Measurements from ENCODE around the gene ELFN2. TPM values are rescaled to one million over a fixed set of nuclear protein-coding genes. Genes with fewer than 3 reads are reported as not detected.

Gene ELFN2
- total and polyA plus RNA-seq, 2 donors (not counting 3 experiments of a cell fraction or from before 2014, with no cell fraction given) = 0.41 to 1.3 TPM

DNA sequence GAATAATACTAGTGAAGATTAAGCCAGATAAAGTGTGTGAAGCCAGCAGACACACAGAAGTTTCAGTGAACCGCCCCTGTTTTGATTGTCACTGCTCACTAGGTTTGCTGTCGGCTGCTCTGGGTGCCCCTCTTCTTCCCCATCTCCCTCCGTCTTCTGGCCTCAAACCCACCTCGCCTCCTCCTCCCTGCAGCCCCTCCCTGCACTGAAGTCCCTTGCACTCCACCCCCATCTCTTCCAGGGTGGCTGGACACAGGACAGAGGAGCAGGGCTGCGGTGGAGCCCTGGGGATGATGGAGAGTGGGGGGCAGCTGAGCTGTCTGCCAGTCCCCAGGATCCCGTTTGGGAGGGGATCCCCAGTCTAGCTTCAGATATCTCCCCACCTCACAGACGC lies 91.5 kb downstream of the ELFN2 start:
- intact Hi-C loops (cut with micrococcal nuclease) (no loop called here), dilution Hi-C loops (cut with MboI; ENCODE audit: extremely low pct_ligation_motif_present, low sequenced_read_pairs) (no loop called here)
- no peaks in the 10 kb centered on the region for H3K79me2 ChIP-seq (ENCODE audit: control insufficient read depth, insufficient read depth, low read length)
- no peak overlapping the region for H3K9ac ChIP-seq (replicated peaks; ENCODE audit: extremely low read depth, insufficient read depth, low read length)
- no peaks in the 10 kb centered on the region for H3K9me1 ChIP-seq (replicated peaks; ENCODE audit: control insufficient read depth, extremely low read depth, insufficient read depth, low read length)
- H3K4me1 ChIP-seq (ENCODE audit: control insufficient read depth, extremely low read depth, insufficient read depth, low read length) = peaks cover 17% of the 10 kb centered on the region
- H3K4me3 ChIP-seq (replicated peaks in 1 of 3; ENCODE audit: insufficient read depth in 1 of 3, low read depth in 1 of 3, low read length in 3 of 3) = no peak overlapping the region
- no peak overlapping the region for H3K27ac ChIP-seq (ENCODE audit: insufficient read depth, low read depth, low read length)
- H3K36me3 ChIP-seq (ENCODE audit: control insufficient read depth in 2 of 2, extremely low read depth in 1 of 2, insufficient read depth in 2 of 2, low read length in 2 of 2) = no peaks in the 10 kb centered on the region
- H3K4me2 ChIP-seq (ENCODE audit: insufficient read depth, low read length) = no peak overlapping the region
- FAIRE-seq (no peak), DNase-seq (ENCODE audit: low read depth, low spot score) (no peak)
- H4K20me1 ChIP-seq (replicated peaks; ENCODE audit: control insufficient read depth, extremely low read depth, insufficient read depth, low read length) = no peaks in the 10 kb centered on the region
- no peaks in the 10 kb centered on the region for H3K9me3 ChIP-seq (replicated peaks; ENCODE audit: control insufficient read depth, insufficient read depth, low read length)
- ChIA-PET CTCF (interaction anchor here (1.1 to 1.5 kb wide), 2 partner anchors 19 to 93 kb away, joined by 3 to 6 read pairs; no protein-coding TSS in a partner anchor), POLR2A (no interaction called here)
- TF ChIP-seq POLR2A (IDR thresholded peaks at IDR 0.05; ENCODE audit: low read depth, low read length) (no peak), MYC (IDR thresholded peaks at IDR 0.05; ENCODE audit: low read depth, low read length) (no peak), GATA2 (IDR thresholded peaks at IDR 0.05; ENCODE audit: insufficient read depth, insufficient read length, low read depth, low read length) (no peak), POLR2AphosphoS5 (IDR thresholded peaks at IDR 0.05; ENCODE audit: insufficient read depth, low read depth, low read length) (no peak), FOS (IDR thresholded peaks at IDR 0.05; ENCODE audit: borderline replicate concordance, insufficient read depth, low read length) (no peak)
- TF ChIP-seq, protein P1, sequence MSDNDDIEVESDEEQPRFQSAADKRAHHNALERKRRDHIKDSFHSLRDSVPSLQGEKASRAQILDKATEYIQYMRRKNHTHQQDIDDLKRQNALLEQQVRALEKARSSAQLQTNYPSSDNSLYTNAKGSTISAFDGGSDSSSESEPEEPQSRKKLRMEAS (IDR thresholded peaks at IDR 0.05; ENCODE audit: insufficient read depth, insufficient read length) = no peak
- TF ChIP-seq, protein P2, sequence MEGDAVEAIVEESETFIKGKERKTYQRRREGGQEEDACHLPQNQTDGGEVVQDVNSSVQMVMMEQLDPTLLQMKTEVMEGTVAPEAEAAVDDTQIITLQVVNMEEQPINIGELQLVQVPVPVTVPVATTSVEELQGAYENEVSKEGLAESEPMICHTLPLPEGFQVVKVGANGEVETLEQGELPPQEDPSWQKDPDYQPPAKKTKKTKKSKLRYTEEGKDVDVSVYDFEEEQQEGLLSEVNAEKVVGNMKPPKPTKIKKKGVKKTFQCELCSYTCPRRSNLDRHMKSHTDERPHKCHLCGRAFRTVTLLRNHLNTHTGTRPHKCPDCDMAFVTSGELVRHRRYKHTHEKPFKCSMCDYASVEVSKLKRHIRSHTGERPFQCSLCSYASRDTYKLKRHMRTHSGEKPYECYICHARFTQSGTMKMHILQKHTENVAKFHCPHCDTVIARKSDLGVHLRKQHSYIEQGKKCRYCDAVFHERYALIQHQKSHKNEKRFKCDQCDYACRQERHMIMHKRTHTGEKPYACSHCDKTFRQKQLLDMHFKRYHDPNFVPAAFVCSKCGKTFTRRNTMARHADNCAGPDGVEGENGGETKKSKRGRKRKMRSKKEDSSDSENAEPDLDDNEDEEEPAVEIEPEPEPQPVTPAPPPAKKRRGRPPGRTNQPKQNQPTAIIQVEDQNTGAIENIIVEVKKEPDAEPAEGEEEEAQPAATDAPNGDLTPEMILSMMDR (IDR thresholded peaks at IDR 0.05; ENCODE audit: extremely low read depth in 1 of 2, insufficient read depth in 1 of 2, low read depth in 1 of 2, low read length in 2 of 2) = no peak
- no peak overlapping the region for H2AFZ ChIP-seq (ENCODE audit: low read depth, low read length)
- peaks cover 22 to 28% of the 10 kb centered on the region in 2 experiments for H3K27me3 ChIP-seq (ENCODE audit: control insufficient read depth in 2 of 2, insufficient read depth in 2 of 2, low read length in 2 of 2)
- no TSS peak for BruUV-seq (replicated peaks)

All from endothelial cell of umbilical vein (primary cell).